Subcutaneous abdominal adipose tissue (tissue), 5 donors: ENCODE measurements around the gene TGFBR2.

Experiments
- H3K27ac ChIP-seq: one replicate; pipeline ENCODE4 v1.7.0; 2013; ENCODE audit warnings: low read depth, mild to moderate bottlenecking, inconsistent platforms, low read length, moderate library complexity
- H3K27me3 ChIP-seq, 5 donors: one replicate each; pipeline ENCODE4 v1.7.0; 2013; ENCODE audit warnings: low read length in 5 of 5, inconsistent platforms in 1 of 5; ENCODE audit not compliant: control insufficient read depth in 5 of 5, insufficient read depth in 4 of 5
- H3K36me3 ChIP-seq, 5 donors: one replicate each; pipeline ENCODE4 v1.7.0; 2013; ENCODE audit warnings: low read length in 5 of 5; ENCODE audit not compliant: control insufficient read depth in 5 of 5, insufficient read depth in 5 of 5
- H3K4me1 ChIP-seq, 5 donors: one replicate each; pipeline ENCODE4 v1.7.0; 2013; ENCODE audit warnings: low read length in 5 of 5, mild to moderate bottlenecking in 3 of 5, moderate library complexity in 1 of 5; ENCODE audit not compliant: control insufficient read depth in 5 of 5, insufficient read depth in 5 of 5
- H3K4me3 ChIP-seq, 5 donors: one replicate each; pipeline ENCODE4 v1.7.0; 2013; ENCODE audit warnings: low read length in 5 of 5, low read depth in 1 of 5
- H3K9ac ChIP-seq, 5 donors: one replicate each; pipeline ENCODE4 v1.7.0; 2013; ENCODE audit warnings: low read length in 5 of 5, mild to moderate bottlenecking in 4 of 5, moderate library complexity in 3 of 5
- H3K9me3 ChIP-seq, 5 donors: one replicate each; pipeline ENCODE4 v1.7.0; 2013; ENCODE audit warnings: low read length in 5 of 5; ENCODE audit not compliant: control insufficient read depth in 5 of 5
- donor health status: healthy.
- donor health status: healthy.
- donor health status: healthy.
- donor health status: healthy.
- donor health status: healthy.

The TGFBR2 gene

DNA sequence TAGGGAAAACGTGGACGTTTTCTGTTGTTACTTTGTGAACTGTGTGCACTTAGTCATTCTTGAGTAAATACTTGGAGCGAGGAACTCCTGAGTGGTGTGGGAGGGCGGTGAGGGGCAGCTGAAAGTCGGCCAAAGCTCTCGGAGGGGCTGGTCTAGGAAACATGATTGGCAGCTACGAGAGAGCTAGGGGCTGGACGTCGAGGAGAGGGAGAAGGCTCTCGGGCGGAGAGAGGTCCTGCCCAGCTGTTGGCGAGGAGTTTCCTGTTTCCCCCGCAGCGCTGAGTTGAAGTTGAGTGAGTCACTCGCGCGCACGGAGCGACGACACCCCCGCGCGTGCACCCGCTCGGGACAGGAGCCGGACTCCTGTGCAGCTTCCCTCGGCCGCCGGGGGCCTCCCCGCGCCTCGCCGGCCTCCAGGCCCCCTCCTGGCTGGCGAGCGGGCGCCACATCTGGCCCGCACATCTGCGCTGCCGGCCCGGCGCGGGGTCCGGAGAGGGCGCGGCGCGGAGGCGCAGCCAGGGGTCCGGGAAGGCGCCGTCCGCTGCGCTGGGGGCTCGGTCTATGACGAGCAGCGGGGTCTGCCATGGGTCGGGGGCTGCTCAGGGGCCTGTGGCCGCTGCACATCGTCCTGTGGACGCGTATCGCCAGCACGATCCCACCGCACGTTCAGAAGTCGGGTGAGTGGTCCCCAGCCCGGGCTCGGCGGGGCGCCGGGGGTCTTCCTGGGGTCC lies at the start of gene TGFBR2:
TSS of gene TGFBR2 (plus strand) at position 301 of the 731 bp plus-strand sequence. CDS start at position 584, 283 bp downstream.
- H3K9ac ChIP-seq, result peak within 1 kb of the TSS; percentile 93 to 98 (median 95)
- peak within 1 kb of the TSS; percentile 97 for H3K27ac ChIP-seq
- H3K36me3 ChIP-seq, result no peaks in the 10 kb centered on the region
- H3K4me1 ChIP-seq, result peaks cover 0 to 49% (median 38%) of the 10 kb centered on the region in 5 donors
- no peaks in the 10 kb centered on the region for H3K27me3 ChIP-seq
- H3K9me3 ChIP-seq, result no peaks in the 10 kb centered on the region
- H3K4me3 ChIP-seq, result peak within 1 kb of the TSS; percentile 84 to 96 (median 90)

DNA sequence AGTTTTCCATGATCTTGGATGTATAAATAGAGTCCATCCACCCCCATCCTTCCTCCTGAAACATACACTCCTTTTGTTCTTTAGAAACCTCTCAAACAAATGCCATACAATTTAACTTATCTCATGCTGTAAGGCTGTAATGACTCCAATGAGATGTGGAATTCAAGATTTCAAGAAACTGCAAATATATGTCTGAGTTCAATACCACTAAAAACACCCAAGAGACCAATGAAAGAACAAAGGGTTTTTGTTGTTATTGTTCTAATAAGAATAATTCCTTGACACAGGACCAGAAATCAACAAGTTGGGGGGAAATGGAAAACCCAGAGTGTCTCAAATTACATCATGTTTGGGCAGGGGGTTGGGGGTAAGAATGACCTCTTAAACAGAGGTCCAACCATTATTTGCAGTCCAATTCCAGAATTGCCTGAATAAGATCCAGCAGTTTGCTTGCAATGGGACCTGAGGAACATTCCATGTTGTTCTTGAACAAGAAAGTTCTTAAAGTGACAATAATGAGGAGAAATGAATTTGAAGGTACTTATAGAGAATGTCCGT lies 48.6 kb upstream of the TGFBR2 start:
- no peaks in the 10 kb centered on the region for H3K9me3 ChIP-seq
- H3K27me3 ChIP-seq, result no peaks in the 10 kb centered on the region
- no peak overlapping the region for H3K9ac ChIP-seq
- no peaks in the 10 kb centered on the region for H3K36me3 ChIP-seq
- no peaks in the 10 kb centered on the region for H3K4me1 ChIP-seq
- no peak overlapping the region for H3K4me3 ChIP-seq
- no peak overlapping the region for H3K27ac ChIP-seq

DNA sequence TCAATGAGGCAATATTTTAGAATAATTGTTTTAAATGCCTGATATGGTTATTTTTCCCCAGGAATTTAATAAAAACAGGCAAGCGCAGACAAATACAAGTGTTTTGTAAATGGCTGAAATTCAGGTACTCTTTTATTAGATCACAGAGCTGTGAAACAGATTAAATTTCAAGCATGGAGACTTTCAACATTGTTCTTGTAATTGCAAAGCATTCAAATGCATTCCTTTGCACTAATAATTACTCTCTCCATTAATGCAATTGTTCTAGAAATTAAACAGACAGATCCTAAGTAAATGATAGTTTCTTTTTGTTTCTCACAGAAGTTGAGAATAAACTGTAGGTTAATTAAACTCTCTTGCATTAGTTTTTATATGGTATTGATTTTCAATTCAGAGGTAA lies 42.4 kb upstream of the TGFBR2 start:
- H3K36me3 ChIP-seq, result no peaks in the 10 kb centered on the region
- no peaks in the 10 kb centered on the region for H3K27me3 ChIP-seq
- H3K4me3 ChIP-seq, result no peak overlapping the region
- no peaks in the 10 kb centered on the region for H3K9me3 ChIP-seq
- no peaks in the 10 kb centered on the region for H3K4me1 ChIP-seq
- H3K9ac ChIP-seq, result no peak overlapping the region
- no peak overlapping the region for H3K27ac ChIP-seq

DNA sequence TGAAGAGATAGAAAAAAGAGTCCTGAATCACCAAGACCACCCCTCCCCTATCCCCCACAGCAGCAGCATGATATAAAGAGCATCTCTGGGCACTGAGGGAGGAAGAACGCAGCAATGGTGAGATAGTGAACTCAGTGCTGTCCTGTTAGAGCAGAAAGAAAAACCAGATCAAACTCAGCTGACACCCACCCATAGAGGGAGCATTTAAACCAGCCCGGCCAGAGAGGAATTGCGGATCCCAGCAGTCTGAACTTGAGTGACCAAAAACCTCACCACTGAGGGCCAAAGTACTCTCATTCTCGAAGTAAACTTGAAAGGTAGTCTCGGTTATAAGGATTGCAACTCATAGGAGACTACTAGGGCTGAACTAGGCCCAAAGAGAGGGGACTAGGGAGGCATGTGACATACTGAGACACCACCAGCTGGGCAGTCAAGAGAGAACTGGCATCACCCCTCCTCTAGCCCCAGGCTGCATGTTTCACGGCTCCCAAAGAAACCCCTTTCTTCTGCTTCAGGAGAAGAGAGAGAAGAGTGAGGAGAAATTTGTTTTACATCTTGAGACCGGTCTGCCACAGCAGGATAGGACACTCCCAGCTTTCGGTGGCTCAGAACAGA lies 39.2 kb upstream of the TGFBR2 start:
- Histone ChIP-seq H3K36me3 (no peaks in the 10 kb centered on the region), H3K27ac (no peak overlapping the region), H3K27me3 (no peaks in the 10 kb centered on the region), H3K4me1 (no peaks in the 10 kb centered on the region), H3K9me3 (no peaks in the 10 kb centered on the region), H3K9ac (no peak overlapping the region), H3K4me3 (no peak overlapping the region)

DNA sequence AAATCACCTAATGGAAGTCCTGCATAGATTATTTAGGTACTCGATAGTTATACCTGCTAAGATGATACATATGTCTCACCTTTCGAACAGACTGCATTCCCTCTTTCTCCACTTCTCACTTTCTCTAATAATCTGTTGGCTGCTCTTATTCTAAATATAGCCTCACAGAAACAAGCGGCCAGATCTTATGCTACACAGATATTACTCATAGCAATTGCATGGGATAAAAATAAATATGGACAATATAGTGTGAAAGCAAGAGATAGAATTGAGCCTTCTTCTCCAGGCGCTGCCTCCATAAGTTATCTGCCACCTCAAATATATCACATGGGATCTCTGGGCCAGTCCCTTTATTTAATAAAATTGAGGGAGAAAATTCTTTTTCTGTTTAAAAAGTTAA lies 29.5 kb upstream of the TGFBR2 start:
- no peaks in the 10 kb centered on the region for H3K27me3 ChIP-seq
- H3K27ac ChIP-seq, result no peak overlapping the region
- no peaks in the 10 kb centered on the region for H3K9me3 ChIP-seq
- no peak overlapping the region for H3K4me3 ChIP-seq
- no peaks in the 10 kb centered on the region for H3K4me1 ChIP-seq
- H3K36me3 ChIP-seq, result no peaks in the 10 kb centered on the region
- no peak overlapping the region for H3K9ac ChIP-seq

DNA sequence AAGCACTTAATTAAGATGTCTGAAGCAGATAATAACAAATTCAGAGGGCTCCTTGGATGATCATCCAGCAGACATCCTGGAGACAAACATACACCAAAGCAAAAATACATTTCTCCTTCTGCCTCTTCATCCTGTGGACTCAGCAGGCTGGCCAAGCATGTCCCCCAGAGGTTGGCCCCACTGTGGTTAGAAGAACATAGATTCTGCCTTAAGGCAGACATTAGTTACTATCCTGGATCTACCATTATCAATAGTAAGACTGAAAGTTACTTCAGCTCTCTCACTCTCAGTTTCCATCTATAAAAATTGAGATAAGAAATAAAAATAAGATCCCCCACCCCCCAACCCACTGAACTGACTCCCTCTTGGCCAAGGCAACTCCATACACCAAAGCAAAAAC lies 28.6 kb upstream of the TGFBR2 start:
- Histone ChIP-seq H3K9ac (no peak overlapping the region), H3K4me1 (no peaks in the 10 kb centered on the region), H3K36me3 (no peaks in the 10 kb centered on the region), H3K27me3 (no peaks in the 10 kb centered on the region), H3K27ac (no peak overlapping the region), H3K4me3 (no peak overlapping the region), H3K9me3 (no peaks in the 10 kb centered on the region)

DNA sequence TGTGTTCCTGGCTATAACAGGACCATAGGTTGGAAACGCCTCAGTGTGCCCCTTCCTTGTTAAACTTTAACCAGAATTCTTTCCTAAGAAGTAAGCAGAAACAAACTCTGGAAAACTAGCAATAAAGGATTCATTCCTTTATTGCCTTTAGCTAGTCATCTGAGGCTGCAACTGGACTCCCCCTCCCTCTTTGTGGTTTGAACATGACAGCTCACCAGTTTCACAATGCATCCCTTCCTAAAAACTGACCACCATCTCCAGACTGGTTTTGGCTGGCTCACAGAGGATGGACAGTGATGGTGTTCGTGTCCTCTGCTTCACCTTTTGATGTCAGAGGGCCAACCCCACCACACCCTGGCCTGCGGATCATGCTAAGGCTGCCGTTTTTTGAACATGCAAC lies 27.9 kb upstream of the TGFBR2 start:
- Histone ChIP-seq H3K9me3 (no peaks in the 10 kb centered on the region), H3K9ac (no peak overlapping the region), H3K36me3 (no peaks in the 10 kb centered on the region), H3K27me3 (no peaks in the 10 kb centered on the region), H3K4me3 (no peak overlapping the region), H3K27ac (no peak overlapping the region), H3K4me1 (no peaks in the 10 kb centered on the region)

DNA sequence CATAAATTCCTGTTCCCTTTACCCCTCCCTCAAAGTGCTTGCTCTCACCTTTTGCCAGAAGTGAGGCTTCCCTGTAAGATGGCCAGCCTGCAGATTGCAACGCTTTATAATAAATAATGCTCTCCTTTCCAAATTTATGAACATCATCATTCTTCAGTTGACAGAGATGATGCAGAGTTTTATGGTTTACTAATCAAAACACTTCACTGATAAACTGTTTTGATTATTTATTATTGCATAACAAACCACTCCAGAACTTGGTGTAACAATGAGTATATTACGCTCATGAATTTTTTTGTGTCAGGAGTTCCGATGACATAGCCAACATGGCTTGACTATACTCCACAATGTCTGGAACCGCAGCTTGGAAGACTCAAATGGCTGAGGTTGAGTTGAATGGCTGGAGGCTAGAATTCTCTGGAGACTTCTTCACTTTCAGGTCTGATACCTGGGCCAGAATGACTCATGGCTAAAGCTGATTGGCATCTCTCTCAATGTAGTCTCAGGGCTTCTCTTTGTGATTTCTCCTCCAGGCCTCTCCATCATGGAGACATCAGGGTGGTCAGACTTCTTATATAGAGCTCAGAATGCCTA lies 27.3 kb upstream of the TGFBR2 start:
- Histone ChIP-seq H3K4me1 (no peaks in the 10 kb centered on the region), H3K9me3 (no peaks in the 10 kb centered on the region), H3K27me3 (no peaks in the 10 kb centered on the region), H3K4me3 (no peak overlapping the region), H3K36me3 (no peaks in the 10 kb centered on the region), H3K9ac (no peak overlapping the region), H3K27ac (no peak overlapping the region)

DNA sequence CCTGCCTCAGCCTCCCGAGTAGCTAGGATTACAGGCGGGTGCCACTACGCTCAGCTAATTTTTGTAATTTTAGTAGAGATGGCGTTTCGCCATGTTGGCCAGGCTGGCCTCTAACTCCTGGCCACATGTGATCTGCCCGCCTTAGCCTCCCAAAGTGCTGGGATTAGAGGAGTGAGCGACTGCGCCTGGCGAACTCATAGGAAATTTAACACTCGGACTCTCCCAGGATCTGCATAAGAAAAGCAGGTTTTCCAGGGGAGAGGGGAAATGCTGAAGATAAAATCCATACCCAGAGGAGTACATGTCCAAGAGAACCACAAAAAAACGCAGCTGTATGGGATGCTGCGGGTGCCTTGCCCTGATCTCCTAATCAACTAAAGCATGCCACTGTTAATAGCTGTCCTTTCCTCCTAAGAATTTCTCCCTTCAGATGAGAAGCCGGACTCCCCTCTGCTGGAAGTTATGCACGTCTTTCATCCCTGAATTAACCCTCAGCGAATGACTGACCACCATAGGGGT lies 25.3 kb upstream of the TGFBR2 start:
- H3K9me3 ChIP-seq, result no peaks in the 10 kb centered on the region
- no peak overlapping the region for H3K9ac ChIP-seq
- H3K27ac ChIP-seq, result no peak overlapping the region
- no peak overlapping the region for H3K4me3 ChIP-seq
- H3K36me3 ChIP-seq, result no peaks in the 10 kb centered on the region
- no peaks in the 10 kb centered on the region for H3K4me1 ChIP-seq
- H3K27me3 ChIP-seq, result no peaks in the 10 kb centered on the region

DNA sequence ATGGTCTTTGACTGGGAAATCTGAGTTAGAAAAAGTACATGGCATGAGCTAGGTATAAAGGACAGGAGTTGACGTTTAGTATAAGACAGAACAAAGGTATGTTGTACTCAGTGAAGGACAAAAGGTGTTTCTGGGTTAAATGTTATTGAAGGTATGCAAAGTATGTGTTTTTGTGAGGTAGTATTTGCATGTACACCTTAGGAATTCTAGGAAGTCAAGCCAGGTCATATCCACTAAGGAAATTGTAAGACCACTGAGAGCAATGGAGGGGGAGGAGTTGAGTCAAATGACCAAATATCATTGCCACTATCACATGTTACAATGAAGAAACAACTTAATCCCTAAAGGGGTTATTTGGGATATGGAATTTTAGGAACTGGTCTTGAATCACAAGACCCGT lies 24.4 kb upstream of the TGFBR2 start:
- H3K4me3 ChIP-seq, result no peak overlapping the region
- H3K9ac ChIP-seq, result no peak overlapping the region
- H3K27ac ChIP-seq, result no peak overlapping the region
- H3K9me3 ChIP-seq, result no peaks in the 10 kb centered on the region
- no peaks in the 10 kb centered on the region for H3K27me3 ChIP-seq
- H3K36me3 ChIP-seq, result no peaks in the 10 kb centered on the region
- H3K4me1 ChIP-seq, result peaks cover 0 to 4% (median 0%) of the 10 kb centered on the region in 5 donors
